ENCODE data around the gene CD248.
"Not testable (repeated sequence)": the region's sequence is repeated elsewhere in the genome, so short reads cannot be mapped to it uniquely, and the experiment has no call there.

Gene CD248

DNA sequence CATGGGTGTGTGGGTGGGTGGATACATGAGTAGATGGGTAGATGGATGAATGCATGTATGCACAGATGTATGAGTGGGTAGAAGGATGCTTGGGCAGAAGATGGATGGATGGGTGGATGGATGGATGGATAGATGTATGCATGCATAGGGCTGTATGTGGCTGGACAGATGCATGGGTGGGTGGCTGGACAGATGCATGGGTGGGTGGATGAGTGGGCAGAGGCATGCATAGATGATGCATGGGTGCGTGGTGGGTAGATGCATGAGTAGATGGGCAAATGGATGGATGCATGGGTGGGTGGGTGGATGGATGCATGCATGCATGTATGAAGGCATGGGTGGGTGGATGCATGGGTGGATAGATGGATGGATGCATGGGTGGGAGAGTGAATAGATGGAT lies 6.8 kb upstream of the CD248 start:
- in situ Hi-C loops (cut with MboI; ENCODE audit: low sequenced_read_pairs, unreplicated experiment): no loop called here
- TF ChIP-seq, protein P1, sequence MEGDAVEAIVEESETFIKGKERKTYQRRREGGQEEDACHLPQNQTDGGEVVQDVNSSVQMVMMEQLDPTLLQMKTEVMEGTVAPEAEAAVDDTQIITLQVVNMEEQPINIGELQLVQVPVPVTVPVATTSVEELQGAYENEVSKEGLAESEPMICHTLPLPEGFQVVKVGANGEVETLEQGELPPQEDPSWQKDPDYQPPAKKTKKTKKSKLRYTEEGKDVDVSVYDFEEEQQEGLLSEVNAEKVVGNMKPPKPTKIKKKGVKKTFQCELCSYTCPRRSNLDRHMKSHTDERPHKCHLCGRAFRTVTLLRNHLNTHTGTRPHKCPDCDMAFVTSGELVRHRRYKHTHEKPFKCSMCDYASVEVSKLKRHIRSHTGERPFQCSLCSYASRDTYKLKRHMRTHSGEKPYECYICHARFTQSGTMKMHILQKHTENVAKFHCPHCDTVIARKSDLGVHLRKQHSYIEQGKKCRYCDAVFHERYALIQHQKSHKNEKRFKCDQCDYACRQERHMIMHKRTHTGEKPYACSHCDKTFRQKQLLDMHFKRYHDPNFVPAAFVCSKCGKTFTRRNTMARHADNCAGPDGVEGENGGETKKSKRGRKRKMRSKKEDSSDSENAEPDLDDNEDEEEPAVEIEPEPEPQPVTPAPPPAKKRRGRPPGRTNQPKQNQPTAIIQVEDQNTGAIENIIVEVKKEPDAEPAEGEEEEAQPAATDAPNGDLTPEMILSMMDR (IDR thresholded peaks at IDR 0.05; ENCODE audit: borderline replicate concordance, control extremely low read depth, extremely low read depth, insufficient read depth, missing control alignments): no peak
- DNase-seq (ENCODE audit: low spot score): no peak

DNA sequence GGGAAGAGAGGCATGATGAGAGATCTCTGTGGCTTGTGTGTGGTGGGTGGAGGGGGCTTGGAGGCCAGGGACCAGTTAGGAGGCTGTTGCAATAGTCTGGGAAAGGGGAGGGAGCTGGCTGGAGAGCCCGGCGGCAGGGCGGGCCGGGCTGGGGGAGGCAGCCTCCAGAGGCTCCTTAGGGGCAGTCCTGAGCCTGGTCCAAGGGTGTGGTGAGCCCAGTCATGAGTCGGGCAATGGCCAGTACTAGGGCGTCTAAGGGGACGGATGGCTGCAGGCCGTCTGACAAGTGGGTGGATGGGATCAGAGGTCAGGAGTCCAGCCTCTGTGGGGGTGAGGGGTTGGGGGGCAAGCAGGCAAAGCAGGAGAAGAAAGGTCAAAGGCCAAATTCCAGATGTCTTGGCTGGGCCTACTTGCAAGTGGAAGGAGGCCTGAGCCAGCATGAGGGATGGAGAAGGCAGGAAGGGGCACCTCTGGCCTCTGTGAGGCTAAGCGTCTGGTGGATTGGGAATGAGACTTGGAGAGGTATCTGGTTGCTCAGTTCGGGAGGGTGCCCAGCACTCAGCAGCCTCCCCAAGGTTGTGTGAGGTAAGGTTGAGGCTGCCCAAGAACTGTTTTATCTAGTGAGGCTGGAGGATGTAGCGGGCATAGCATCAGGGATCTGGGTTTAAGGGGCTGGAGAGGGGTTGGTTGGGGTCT lies 6.0 kb upstream of the CD248 start:
- TF ChIP-seq, protein P1 (IDR thresholded peaks at IDR 0.05; ENCODE audit: borderline replicate concordance, control extremely low read depth, extremely low read depth, insufficient read depth, missing control alignments): no peak
- in situ Hi-C loops (cut with MboI; ENCODE audit: low sequenced_read_pairs, unreplicated experiment): no loop called here
- no peak for DNase-seq (ENCODE audit: low spot score)

DNA sequence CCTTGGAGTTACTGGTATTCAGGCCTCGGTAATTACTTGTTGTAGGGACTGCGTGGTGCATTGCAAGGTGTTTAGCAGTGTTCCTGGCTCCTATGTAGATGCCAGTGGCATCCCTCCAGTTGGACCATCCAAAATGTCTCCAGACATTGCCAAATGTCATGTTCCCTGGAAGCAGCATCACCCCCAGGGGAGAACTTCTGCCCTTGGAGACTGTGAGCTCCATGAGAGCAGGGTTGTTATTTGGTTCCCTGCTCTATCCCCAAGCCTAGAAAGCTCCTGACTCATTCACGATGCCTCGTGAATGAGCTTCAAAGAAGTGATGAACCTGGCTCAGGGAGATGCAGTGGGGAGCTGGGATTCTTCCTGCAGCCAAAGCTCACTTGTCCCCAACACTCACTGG lies 4.8 kb upstream of the CD248 start:
- in situ Hi-C loops (cut with MboI; ENCODE audit: low sequenced_read_pairs, unreplicated experiment): no loop called here
- TF ChIP-seq, protein P1 (IDR thresholded peaks at IDR 0.05; ENCODE audit: borderline replicate concordance, control extremely low read depth, extremely low read depth, insufficient read depth, missing control alignments): no peak
- no peak for DNase-seq (ENCODE audit: low spot score)

DNA sequence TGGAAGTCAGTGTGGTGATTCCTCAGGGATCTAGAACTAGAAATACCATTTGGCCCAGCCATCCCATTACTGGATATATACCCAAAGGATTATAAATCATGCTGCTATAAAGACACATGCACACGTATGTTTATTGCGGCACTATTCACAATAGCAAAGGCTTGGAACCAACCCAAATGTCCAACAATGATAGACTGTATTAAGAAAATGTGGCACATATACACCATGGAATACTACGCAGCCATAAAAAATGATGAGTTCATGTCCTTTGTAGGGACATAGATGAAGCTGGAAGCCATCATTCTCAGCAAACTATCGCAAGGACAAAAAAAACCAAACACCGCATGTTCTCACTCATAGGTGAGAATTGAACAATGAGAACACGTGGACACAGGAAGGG lies 3.9 kb upstream of the CD248 start:
- in situ Hi-C loops (cut with MboI; ENCODE audit: low sequenced_read_pairs, unreplicated experiment); DNase-seq (ENCODE audit: low spot score): not testable (repeated sequence)

DNA sequence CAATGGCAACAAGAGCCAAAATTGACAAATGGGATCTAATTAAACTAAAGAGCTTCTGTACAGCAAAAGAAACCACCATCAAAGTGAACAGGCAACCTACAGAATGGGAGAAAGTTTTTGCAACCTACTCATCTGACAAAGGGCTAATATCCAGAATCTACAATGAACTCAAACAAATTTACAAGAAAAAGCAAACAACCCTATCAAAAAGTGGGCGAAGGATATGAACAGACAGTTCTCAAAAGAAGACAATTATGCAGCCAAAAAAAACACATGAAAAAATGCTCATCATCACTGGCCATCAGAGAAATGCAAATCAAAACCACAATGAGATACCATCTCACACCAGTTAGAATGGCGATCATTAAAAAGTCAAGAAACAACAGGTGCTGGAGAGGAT lies 3.4 kb upstream of the CD248 start:
- DNase-seq (ENCODE audit: low spot score); in situ Hi-C loops (cut with MboI; ENCODE audit: low sequenced_read_pairs, unreplicated experiment): not testable (repeated sequence)

DNA sequence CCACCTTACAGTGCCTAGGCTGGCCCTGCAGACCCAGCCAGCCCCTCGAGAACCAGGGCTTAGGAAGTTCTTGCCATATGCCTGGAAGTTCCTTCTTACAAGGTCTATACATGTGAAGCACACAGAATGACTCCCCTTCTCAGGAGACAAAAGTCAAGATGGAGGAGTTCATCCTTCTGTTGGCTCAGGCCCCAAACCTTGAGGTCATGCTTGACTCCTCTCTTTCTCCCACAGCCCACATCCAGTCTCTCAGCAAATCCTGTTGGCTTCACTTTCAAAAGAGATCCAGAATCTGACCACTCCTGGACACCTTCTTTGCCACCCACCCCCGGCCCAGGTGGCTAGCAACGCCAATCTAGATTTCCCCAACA lies 1.7 kb upstream of the CD248 start:
- TF ChIP-seq, protein P1 (IDR thresholded peaks at IDR 0.05; ENCODE audit: borderline replicate concordance, control extremely low read depth, extremely low read depth, insufficient read depth, missing control alignments): no peak
- DNase-seq (ENCODE audit: low spot score): no peak
- in situ Hi-C loops (cut with MboI; ENCODE audit: low sequenced_read_pairs, unreplicated experiment): no loop called here

DNA sequence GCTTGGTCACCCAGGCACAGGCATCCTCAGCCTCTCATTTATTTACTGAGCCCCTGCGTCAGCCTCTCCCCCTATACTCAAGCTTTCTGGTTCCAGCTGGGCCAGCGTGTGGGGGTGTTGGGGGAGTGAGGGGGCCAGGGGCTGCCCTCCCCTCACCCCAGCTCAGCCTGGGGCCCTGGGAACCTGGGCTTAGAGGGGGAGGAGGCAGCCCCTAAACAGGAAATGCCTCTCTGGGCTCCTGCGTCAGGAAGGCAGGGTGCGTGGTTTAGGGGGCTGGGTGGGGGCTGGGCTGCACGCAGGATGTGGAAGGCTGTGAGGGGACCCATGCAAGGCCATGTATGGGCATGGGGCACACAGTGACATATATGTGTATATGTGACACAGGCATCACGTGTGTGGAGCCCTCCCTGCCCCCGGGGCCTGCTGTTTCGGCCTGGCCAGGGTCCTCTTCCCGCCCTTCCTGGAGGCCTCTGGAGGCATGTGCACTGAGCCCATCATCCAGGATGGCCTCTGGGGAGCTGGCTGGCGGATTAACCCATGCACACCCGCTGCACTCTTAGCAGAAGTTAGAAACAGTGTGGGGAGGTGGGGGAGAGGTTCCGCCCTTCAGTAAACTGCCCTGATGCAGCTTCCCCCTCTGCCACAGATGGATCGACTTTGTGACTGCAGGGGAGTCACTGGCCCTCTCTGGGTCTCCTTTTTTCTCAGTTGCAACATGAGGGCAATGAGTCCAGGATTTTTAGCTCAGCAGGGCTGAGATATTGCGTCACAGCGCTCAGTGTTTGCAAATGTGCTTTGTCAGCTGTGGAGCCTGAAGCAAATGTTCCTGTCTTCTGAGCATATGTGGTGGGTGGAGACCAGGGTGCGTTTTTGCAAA lies 1.1 kb upstream of the CD248 start:
- TF ChIP-seq, protein P1 (IDR thresholded peaks at IDR 0.05; ENCODE audit: borderline replicate concordance, control extremely low read depth, extremely low read depth, insufficient read depth, missing control alignments): no peak
- in situ Hi-C loops (cut with MboI; ENCODE audit: low sequenced_read_pairs, unreplicated experiment): no loop called here
- no peak for DNase-seq (ENCODE audit: low spot score)

Measured in GM13976 (cell line).